NCI-H69 (cell line): ENCODE data around the gene LRP2.
"Not testable (repeated sequence)": the region's sequence is repeated elsewhere in the genome, so short reads cannot be mapped to it uniquely, and the experiment has no call there.

ENCODE experiments used
- DNase-seq: peaks from one replicate; lab custom pipeline; 2025; lab: John Stamatoyannopoulos, UW

Gene LRP2

GRCh38 chr2:169348321-169349024, 13.9 kb downstream of the LRP2 start:
- peak; percentile 13 for DNase-seq

- DNase-seq, result no peak
Observed at GRCh38 chr2:169345486-169346437, 16.6 kb downstream of the LRP2 start.

GRCh38 chr2:169344736-169345485, 17.4 kb downstream of the LRP2 start:
- peak; percentile 51 for DNase-seq

DNA sequence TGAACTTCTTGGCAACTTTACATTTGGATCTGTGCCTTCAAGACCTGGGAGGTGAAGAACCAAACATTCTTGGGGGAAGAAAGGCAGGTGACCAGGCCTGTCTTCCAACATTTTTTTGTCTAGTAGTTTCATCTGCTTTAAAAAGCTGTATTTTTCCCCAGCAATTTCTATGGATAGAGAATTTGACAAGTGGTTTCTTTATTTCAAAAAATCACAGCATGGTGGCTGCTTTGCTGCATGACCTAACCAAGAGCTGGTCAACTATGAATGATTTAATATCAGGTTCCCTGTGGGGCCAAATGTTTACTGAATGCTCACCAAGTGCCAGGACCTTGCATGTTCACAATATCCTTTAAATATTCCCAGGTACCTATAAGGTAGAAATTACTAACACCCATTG, 19.1 kb downstream of the LRP2 start:
- peak; percentile 81 for DNase-seq

GRCh38 chr2:169339657-169340056, 22.7 kb downstream of the LRP2 start:
- no peak for DNase-seq

DNA sequence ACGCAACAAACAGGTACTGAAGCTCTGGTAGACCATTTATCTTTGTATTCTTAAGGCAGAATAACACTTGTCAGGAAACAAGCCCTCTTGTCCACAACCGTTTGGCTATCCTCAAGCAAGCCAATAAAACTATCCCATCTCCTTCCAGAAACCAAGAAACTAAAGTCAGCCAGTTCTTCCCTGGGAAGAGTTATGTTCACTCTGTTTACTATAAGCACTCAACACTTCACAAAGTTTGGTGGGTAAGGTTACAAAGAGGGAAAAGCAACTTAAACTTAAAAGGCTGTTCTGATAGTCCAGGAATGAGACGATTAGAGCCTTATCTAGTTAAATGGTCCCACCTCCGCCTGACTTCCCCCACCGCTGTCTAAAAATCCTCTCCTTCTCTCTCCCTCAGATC, 25.6 kb downstream of the LRP2 start:
- DNase-seq, result no peak

DNA sequence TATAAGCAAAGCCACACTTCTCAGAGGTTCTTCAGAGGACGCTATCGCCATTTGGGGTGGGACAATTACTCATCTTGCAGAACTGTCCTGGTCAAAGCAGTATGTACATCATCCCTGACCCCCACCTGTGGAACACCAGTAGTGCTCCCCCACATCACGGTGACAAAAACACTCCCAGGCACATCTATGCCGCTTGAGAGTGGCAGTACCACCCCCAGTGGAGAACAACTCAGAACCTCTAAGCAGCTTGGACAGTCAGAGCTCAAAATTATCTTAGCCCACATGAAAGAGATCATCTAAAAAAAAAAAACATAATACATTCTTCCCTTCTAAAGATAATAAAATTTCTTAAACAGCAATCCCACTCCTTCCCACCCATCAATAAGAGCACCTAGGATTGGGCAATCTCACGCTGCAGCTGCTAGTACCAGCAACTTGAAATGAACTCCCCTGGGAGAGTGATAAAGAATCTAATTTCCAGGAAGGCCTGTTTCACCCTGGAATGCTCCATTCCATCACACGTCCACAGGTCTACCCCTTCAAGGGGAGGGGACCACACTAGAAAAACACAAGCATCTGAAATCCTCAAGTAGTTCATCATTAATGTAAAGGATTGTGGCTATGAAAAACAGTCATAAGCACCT, 31.7 kb downstream of the LRP2 start:
- peak; percentile 46 for DNase-seq

GRCh38 chr2:169329688-169330554, 32.4 kb downstream of the LRP2 start:
- DNase-seq, result peak; percentile 88

- no peak for DNase-seq
Observed at GRCh38 chr2:169328785-169329184, 33.5 kb downstream of the LRP2 start.

- not testable (repeated sequence) for DNase-seq
Observed at GRCh38 chr2:169327837-169328236, 34.5 kb downstream of the LRP2 start.

GRCh38 chr2:169325886-169326285, 36.4 kb downstream of the LRP2 start:
- DNase-seq, result not testable (repeated sequence)

DNA sequence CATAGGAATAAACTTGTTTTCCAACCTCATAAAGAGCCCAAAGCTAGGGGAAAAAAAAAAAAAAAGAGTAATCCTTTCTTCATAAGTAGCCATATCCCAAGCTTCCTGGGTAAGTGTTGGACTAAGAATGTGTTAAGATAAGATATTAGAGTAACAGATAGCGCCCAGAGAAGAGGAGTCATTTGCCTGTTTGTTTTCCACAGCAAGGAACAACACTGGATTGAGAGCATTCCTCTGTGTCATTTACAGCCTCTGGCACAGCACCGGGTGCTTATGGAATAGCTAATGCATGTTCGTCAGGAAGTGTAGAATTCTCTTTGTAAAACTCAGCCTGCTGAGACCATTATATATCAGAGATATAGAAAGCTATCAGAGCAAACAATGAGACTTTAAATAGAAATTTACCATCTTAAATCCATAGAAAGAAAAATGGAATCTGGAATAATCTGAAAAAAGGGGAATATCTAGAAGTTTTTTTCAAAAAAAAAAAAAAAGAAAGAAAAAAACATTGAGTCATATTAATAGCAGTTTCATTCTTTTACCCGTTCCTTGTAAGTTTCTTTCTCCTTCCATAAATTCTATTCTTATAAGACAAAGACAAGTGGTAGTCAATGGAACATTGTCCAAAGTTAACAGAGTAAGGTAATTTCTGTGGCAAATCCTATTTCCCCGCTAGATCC, 37.6 kb downstream of the LRP2 start:
- DNase-seq, result peak; percentile 72

GRCh38 chr2:169323841-169324240, 38.5 kb downstream of the LRP2 start:
- peak; percentile 38 for DNase-seq

- no peak for DNase-seq
Observed at GRCh38 chr2:169320561-169320960, 41.8 kb downstream of the LRP2 start.

DNA sequence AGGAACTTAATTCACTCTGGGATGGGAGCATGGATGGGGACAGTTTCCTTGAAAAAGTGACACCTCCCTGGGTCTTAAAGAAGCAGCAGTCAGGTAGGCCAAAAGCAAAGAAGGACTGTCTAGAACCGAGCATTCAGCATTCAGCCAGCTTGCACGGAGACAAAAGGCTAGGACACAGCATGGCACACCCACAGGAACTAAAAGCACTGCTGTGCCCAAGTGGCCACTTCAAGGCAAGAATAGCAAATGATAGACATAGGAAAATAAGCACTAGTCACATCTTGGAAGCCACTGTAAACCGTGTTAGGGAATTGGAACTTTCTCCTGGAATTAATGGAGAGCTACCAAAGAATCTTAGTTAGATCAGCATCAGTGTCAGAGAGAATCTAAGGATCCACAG, 47.0 kb downstream of the LRP2 start:
- no peak for DNase-seq

DNA sequence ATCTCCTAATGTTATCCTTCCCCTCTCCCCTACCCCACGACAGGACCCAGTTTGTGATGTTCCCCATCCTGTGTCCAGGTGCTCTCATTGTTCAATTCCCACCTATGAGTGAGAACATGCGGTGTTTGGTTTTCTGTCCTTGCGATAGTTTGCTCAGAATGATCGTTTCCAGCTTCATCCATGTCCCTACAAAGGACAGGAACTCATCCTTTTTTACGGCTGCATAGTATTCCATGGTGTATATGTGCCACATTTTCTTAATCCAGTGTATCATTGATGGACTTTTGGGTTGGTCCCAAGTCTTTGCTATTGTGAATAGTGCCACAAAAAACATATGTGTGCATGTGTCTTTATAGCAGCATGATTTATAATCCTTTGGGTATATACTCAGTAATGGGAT, 54.0 kb downstream of the LRP2 start:
- DNase-seq, result not testable (repeated sequence)

DNA sequence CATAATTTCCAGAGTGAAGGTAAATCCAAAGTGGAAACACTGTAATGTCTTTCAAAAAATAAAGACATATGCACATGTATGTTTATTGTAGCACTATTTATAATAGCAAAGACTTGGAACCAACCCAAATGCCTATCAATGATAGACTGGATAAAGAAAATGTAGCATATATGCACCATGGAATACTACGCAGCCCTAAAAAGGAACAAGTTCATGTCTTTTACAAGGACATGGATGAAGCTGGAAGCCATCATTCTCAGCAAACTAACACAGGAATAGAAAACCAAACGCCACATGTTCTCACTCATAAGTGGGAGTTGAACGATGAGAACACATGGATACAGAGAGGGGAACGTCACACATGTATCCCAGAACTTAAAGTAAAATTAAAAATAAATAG, 57.6 kb downstream of the LRP2 start:
- DNase-seq, result not testable (repeated sequence)

DNA sequence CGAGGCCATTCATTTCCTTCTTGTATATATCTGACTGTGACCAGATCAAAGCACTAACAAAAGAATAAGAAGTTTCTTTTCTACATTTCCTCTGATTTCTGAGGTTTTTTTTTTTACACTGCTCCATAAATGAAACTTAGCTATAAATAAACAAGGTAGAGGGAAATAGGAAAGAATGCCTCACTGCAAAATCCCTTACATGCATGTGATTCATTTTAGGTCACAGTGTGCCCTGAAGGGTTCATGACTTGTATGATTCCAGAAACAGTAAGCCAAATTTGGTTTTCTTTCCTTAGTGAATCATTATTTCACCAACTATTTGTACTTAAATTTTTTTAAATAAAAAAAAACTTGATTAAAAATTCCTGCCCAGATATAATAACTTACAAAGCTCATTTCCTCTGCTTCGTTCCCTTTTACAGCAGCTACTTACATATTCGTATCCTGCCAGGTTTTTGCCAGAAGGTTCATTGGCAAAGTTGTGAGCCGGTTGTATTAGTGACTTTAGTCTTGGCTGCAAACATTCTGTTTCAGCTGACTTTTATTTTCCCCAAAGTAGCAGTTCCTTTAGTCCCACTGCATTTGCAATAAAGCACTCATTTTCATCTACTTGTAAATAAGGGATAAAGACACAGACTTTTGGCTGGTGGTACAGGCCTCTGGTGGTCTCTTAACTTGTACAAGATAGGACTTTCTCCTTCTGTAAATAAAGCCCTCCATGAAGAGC, 58.6 kb downstream of the LRP2 start:
- no peak for DNase-seq

GRCh38 chr2:169302364-169302763, 60.0 kb downstream of the LRP2 start:
- no peak for DNase-seq
